ENCODE measurements around the gene ENC1. TPM values are rescaled to one million over a fixed set of nuclear protein-coding genes. Genes with fewer than 3 reads are reported as not detected.

Gene ENC1
- total RNA-seq, 1 experiment from 2014 or later = 30.0 TPM

GRCh38 chr5:74628359-74628758 is 12.2 kb downstream of the ENC1 start:
- DNase-seq (ENCODE audit: low read depth, low spot score) = no peak
- ChIA-PET CTCF (no interaction called here), RAD21 (ENCODE audit: low non-redundant PET in 1 of 2, low total read pairs in 2 of 2, uncharacterized antibody in 2 of 2, unreplicated experiment in 2 of 2) (no interaction called here), POLR2A (no interaction called here)
- no peak overlapping the region for H3K9ac ChIP-seq (ENCODE audit: low read length)
- no peaks in the 10 kb centered on the region for H4K20me1 ChIP-seq (ENCODE audit: insufficient read depth)
- no peak for ATAC-seq
- no peaks in the 10 kb centered on the region for H3K27me3 ChIP-seq (ENCODE audit: insufficient read depth, low read length)
- H2AFZ ChIP-seq (ENCODE audit: low read depth, low read length, poor library complexity, severe bottlenecking) = no peak overlapping the region
- no peak overlapping the region for H3K4me3 ChIP-seq (replicated peaks in 1 of 2; ENCODE audit: low read depth in 1 of 2, low read length in 2 of 2)
- no TSS peak for BruUV-seq (replicated peaks)
- no peaks in the 10 kb centered on the region for H3K79me2 ChIP-seq (ENCODE audit: insufficient read depth, low read length)
- H3K36me3 ChIP-seq (ENCODE audit: control insufficient read depth in 1 of 2, insufficient read depth in 2 of 2, low read length in 2 of 2) = peaks cover 11 to 13% of the 10 kb centered on the region in 2 experiments
- TF ChIP-seq SP1 (IDR thresholded peaks at IDR 0.05; ENCODE audit: low read depth) (no peak), YY1 (IDR thresholded peaks at IDR 0.05; ENCODE audit: extremely low read depth, insufficient replicate concordance, low read depth, low read length) (no peak), REST (IDR thresholded peaks at IDR 0.05; ENCODE audit: low read depth) (no peak), CBX3 (IDR thresholded peaks at IDR 0.05; ENCODE audit: low read depth) (no peak), SRF (IDR thresholded peaks at IDR 0.05; ENCODE audit: low read depth) (no peak), FOSL1 (IDR thresholded peaks at IDR 0.05; ENCODE audit: low read depth) (no peak), POLR2A (IDR thresholded peaks at IDR 0.05; ENCODE audit: borderline replicate concordance, extremely low read depth, insufficient read depth, insufficient read length) (no peak), JUND (IDR thresholded peaks at IDR 0.05) (no peak), SIN3A (IDR thresholded peaks at IDR 0.05; ENCODE audit: low read depth) (no peak), TCF7L2 (IDR thresholded peaks at IDR 0.05; ENCODE audit: borderline replicate concordance, extremely low read depth, insufficient read depth, insufficient read length) (no peak), EZH2 (IDR thresholded peaks at IDR 0.05) (no peak), ZNF274 (IDR thresholded peaks at IDR 0.05; ENCODE audit: low read depth, low read length) (no peak), POLR2AphosphoS5 (IDR thresholded peaks at IDR 0.05; ENCODE audit: low read depth, low read length) (no peak), ELF1 (IDR thresholded peaks at IDR 0.05; ENCODE audit: borderline replicate concordance, low read depth) (no peak), EZH2phosphoT487 (IDR thresholded peaks at IDR 0.05; ENCODE audit: borderline replicate concordance) (no peak), ZFX (IDR thresholded peaks at IDR 0.05) (no peak), RAD21 (IDR thresholded peaks at IDR 0.05; ENCODE audit: low read depth) (no peak)
- TF ChIP-seq, protein P1, sequence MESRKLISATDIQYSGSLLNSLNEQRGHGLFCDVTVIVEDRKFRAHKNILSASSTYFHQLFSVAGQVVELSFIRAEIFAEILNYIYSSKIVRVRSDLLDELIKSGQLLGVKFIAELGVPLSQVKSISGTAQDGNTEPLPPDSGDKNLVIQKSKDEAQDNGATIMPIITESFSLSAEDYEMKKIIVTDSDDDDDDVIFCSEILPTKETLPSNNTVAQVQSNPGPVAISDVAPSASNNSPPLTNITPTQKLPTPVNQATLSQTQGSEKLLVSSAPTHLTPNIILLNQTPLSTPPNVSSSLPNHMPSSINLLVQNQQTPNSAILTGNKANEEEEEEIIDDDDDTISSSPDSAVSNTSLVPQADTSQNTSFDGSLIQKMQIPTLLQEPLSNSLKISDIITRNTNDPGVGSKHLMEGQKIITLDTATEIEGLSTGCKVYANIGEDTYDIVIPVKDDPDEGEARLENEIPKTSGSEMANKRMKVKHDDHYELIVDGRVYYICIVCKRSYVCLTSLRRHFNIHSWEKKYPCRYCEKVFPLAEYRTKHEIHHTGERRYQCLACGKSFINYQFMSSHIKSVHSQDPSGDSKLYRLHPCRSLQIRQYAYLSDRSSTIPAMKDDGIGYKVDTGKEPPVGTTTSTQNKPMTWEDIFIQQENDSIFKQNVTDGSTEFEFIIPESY (IDR thresholded peaks at IDR 0.05; ENCODE audit: extremely low read depth, insufficient replicate concordance, low read length) = no peak
- H3K4me2 ChIP-seq (ENCODE audit: low read length) = no peak overlapping the region
- H3K9me2 ChIP-seq (ENCODE audit: insufficient read depth) = no peaks in the 10 kb centered on the region
- H3K27ac ChIP-seq (ENCODE audit: low read depth, low read length) = no peak overlapping the region
- peaks cover 62 to 65% of the 10 kb centered on the region in 2 experiments for H3K4me1 ChIP-seq (ENCODE audit: control insufficient read depth in 1 of 2, insufficient read depth in 2 of 2, low read length in 2 of 2)
- intact Hi-C loops (cut with micrococcal nuclease) = no loop called here
- H3K9me3 ChIP-seq (ENCODE audit: control insufficient read depth in 1 of 2, insufficient read depth in 1 of 2, low read depth in 1 of 2, low read length in 2 of 2) = no peaks in the 10 kb centered on the region

Data from HCT116 (cell line).